HG02678 (cell line): Measurements from ENCODE around the gene TOP1.

Experiments used
- ATAC-seq: cut with Tn5 transposase; IDR thresholded peaks from one replicate; pipeline ENCODE4 v1.9.1; 2021; ENCODE audit warnings: mild to moderate bottlenecking, moderate library complexity; ENCODE audit not compliant: unreplicated experiment

TOP1 gene

DNA sequence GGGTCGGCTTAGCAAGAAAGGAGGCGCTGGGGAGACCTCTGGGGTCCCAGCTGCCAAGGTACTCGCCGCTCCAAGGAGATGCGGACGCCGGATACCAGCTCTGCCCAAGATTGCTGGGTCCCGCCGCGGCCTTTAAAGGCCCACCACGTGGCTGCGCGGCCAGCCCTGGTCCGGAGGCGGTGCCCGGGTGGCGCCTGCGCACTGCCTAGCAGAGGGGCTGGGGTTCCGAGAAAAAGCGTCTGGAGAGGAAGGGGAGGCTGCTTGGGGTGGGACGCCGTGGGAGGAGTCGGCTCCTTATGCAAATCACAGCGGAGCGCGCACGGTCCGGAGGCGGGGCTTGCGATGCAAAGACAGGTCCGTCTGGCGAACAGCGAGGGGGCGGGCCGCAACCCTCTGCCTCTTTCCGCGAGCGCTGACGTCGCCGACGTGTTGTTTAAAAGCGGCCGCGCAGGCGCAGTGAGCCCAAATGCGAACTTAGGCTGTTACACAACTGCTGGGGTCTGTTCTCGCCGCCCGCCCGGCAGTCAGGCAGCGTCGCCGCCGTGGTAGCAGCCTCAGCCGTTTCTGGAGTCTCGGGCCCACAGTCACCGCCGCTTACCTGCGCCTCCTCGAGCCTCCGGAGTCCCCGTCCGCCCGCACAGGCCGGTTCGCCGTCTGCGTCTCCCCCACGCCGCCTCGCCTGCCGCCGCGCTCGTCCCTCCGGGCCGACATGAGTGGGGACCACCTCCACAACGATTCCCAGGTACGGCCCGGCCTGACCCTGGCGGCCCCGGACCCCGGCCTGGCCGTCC is at the start of gene TOP1:
Gene TOP1, plus strand, starts transcription at position 464 of the 791 bp plus-strand sequence. Its CDS starts 246 bp downstream, at position 710.
- peak; percentile 92 for ATAC-seq

DNA sequence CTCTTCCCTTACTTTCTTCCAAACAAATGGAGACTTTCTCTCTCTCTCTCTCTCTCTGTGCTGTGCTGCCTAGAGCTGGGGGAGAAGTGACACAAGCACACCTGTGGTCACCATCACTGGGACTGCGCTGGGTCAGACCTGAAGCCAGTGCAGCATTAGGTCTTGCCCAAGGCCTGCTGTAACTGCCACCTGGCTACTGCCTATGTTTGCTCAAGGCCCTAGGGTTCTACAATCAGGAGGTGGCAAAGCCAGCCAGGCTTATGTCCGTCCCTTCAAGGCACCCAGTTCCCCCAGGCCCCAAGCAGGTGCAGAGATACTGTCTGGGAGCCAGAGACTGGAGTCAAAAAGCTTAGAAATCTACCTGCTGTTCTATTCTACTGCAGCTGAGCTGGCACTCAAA is 49.4 kb upstream of the TOP1 start:
- no peak for ATAC-seq

DNA sequence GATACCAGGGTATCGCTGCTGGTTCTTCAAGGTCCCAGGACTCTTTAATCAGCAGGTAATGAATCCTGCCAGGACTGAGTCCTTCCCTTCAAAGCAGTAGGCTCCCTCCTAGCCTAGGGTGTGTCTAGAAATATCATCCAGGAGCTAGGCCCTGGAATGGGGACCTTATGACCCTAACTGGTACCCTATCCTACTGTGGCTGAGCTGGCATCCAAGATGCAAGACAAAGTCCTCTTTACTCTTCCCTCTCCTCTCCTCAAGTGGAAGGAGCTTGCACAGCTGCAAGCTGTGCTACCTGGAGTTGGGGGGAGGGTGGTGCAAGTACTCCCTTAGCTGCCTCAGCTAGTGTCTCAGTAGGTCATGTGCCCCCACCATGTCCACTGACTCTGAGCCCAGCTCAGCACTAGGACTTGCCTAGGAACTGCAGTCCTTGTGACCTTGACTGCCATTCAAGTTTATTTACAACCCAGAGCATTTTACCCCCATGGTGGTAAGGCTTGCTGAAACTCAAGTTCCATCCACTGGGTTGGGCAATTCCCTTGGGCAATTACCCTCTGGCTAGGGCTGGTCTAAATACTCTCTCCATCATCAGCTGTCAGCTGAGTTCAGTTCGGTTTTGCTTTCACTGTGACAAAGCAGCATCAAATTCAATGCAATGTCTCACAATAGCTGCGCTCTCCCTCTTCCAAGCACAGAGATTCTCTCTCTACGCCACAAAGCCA is 48.4 kb upstream of the TOP1 start:
- peak; percentile 50 for ATAC-seq

- ATAC-seq, result no peak
Observed at GRCh38 chr20:40980828-40981310, 47.8 kb upstream of the TOP1 start.

DNA sequence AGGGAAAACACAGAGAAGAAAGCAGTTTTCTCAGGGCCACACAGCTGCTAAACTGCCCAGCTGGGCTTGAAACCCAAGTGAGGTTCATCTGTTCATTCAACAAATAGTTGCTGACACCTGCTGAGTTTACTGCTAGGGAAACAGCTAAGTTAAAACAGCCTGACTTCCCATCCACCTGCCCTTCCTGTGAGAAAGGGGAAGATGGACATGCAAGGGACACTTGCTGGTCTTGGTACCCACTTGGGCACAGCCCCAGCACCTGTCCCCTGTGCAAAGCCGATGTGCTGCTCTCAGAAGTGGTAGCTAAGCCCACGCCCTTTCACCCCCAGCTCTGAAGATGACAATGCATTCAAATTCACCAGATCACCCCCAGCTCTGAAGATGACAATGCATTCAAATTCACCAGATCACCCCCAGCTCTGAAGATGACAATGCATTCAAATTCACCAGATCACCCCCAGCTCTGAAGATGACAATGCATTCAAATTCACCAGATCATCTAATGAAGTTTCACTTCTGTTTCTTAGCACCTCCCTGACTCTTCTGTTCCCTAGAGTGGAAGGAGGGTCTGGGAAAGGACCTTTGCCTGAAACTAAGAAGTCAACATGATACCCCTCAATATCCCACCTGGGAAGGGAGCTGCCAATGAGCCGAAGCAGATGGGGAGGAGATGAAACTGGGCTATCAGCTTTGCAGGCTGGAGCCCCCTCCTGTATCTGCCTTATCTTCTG is 46.0 kb upstream of the TOP1 start:
- no peak for ATAC-seq

DNA sequence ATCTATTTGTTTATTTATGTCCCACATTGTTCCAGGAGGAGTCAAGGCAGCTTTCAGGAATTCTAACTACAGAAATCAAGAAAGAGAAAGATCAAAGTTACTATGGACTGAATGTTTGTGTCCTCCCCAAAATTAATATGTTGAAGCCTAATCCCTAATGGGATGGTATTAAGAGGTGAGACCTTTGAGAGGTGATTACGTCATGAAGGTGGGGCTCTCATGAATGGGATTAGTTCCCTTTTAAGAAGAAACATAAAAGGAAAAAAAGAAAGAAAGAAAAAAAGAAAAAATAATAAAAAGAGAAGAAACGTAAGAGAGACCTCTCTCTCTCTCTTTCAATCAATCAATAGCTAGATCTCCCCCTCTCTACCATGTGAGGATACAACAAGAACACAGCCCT is 44.7 kb upstream of the TOP1 start:
- ATAC-seq, result no peak

DNA sequence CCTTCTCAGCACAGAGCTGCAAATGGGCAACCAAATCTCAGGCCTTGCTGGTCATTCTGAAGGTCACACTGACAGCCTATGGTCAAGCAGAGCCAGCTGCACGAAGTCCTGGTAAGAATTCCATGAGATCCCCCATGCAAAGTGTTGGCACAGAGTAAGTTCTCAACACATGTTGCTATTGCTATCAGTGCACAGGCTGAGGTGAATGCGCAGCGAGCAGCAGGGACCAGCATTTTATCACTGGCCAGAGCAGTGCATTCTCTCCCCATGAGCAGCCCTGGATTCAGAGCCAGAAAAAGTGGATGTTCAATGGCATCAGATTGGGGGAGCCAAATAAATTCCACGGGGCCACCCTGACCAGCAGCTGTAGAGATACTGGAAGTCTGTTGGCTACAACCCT is 44.1 kb upstream of the TOP1 start:
- no peak for ATAC-seq

DNA sequence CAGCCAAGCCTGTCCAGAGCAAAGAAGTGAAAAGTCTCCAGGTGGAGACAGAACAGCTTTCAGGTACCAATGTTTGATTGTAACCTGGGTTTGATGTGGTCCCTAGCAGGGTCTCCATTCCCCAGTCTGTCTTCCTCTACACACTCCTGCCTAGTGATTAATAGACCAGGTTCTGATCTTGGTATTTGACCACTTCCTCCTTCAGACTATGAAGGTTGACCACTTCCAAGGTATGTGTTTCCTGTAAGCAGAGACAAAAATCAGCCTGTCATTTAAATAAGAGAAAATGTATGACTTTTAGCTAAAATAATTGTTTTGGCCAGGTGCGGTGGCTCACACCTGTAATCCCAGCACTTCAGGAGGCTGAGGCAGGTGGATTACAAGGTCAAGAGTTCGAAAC is 41.8 kb upstream of the TOP1 start:
- ATAC-seq, result no peak

DNA sequence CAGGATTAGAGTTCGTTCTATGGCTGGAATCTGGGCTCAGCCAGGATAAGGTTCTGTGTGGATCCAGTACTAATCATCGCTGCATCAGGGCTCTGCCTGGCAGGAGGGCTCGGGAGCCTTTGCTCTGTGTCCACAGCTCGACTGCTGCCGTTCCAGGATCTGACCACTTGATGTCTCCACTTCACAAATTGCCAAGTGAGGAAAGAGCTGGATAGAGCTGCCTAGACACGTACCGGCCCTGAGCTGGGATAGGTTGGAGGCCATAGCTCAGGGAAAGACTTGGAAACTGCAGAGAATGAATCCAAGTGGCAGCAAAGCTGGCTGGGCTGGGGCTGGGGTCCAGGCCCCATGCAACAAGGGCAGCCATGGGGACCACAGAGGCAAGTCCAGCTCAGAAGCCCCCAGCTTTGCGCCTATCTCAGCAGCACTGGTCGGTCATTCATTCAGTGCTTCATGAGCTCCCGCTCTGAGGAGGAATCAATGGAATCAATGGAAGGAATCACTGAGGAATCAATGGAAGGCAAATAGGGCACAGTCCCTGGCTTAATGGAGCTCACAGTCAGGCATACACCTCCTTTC is 38.0 kb upstream of the TOP1 start:
- ATAC-seq, result peak; percentile 53

GRCh38 chr20:40991181-40991889 is 37.3 kb upstream of the TOP1 start:
- ATAC-seq, result peak; percentile 95

DNA sequence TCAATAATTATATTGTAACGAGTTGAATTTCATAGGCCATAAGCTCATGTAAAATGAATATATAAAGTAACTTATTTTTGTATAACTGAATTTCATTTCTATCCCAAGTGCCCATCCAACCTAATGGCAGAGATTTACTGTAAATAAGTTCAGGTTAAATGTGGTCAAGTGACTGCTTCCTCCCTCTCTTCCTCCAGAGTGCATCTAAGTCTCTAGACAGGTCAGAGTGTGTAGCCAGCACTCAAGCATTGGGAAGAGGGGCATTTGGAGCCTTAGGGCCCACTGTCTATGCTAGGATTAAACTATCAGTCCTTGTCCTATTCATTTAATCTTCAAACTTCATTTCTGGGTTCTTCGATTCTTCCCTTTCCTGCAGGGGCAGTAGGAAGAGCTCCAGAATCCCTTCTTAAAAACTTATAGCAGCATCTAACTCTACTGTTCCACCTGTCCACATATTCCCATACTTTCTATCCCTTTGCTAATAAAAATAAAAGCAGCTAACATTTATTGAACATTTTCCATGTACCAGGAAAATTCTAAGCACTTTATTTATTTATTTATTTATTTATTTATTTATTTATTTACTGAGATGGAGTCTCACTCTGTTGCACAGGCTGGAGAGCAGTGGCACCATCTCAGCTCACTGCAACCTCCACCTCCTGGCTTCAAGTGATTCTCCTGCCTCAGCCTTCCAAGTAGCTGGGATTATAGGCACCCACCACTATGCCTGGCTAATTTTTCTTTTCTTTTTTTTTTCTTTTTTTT is 36.1 kb upstream of the TOP1 start:
- no peak for ATAC-seq

DNA sequence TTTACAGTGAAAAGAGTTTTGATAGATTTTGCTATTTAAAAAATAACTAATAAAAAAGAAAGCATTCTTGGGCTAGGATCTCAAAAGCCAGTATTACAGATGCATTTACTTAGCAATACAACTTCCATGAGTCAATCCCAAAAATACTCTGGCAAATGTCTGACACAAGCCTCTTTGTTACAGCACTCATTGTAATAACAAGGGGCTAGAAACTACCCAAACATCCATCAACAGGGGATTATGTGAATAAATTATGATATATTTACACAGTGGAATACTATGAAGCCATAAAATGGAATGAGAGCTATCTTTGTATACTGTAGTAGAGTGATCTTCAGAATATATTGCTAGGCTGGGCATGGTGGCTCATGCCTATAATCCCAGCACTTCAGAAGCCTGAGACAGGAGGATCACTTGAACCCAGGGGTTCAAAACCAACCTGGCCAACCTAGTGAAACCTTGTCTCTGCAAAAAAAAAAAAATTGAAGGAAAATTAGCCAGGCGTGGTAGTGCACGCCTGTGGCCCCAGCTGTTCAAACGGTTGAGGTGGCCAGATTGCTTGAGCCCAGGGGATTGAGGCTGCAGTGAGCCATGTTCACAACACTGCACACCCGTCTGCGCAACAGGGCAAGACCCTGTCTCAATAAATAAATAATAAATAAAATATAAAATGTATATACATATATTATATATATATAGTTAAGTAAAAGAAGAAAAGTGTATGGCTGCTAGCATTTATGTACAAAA is 34.7 kb upstream of the TOP1 start:
- ATAC-seq, result no peak

DNA sequence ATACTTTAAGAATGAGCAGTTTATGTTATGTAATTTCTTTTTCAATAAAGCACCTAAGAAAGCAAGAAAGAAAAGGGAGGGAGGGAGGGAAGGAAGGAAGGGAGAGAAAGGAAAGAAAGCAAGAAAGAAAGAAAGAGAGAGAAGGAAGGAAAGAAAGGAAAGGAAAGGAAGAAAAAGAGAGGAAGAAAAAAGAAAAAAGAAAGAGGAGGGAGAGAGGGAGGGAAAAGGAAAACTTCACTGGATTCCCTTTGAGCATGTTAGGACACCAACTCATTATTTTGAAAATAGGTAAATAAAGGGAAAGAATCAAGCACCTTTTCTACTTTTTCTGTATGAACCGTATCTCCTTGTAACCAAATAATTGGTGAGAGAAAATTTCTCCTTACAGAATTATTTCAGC is 32.3 kb upstream of the TOP1 start:
- ATAC-seq, result no peak

- ATAC-seq, result no peak
Observed at GRCh38 chr20:40997116-40997515, 31.5 kb upstream of the TOP1 start.

DNA sequence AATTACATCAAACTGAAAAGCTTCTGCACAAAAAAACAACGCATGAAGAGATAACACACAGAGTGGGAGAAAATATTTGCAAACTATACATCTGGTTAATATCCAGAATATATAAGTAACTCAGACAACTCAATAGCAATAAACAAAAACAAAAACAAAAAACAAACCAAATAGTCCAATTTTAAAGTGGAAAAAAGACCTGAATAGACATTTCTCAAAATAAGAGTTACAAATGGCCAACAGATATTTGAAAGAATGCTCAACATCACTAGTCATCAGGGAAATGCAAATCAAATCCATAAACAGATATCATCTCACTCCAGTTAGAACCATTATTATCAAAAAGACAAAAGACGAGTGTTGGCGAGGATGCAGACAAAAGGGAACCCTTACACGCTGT is 28.8 kb upstream of the TOP1 start:
- ATAC-seq, result no peak

GRCh38 chr20:41000628-41001027 is 28.0 kb upstream of the TOP1 start:
- no peak for ATAC-seq

- ATAC-seq, result no peak
Observed at GRCh38 chr20:41001497-41001896, 27.1 kb upstream of the TOP1 start.

DNA sequence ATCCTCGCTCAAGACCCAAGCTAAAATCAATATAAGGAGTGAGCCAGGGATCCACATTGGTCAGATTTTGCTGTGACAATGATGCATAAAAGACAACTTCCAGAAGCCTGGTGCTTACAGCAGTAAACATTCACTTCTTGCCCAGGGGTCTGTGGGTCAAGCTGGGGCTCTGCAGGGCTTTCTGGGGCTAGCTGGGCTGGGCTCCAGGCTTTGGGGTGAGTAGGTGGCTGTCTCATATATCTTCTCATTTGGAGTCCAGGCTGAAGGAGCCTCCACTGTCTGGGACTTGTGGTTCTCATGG is 25.8 kb upstream of the TOP1 start:
- ATAC-seq, result no peak
